Stimulated activated CD4-positive, alpha-beta T cell treated with anti-CD3 and anti-CD28 coated beads, Interleukin-15, amount 100 ng/mL, for 24 hours (primary cell): Measurements from ENCODE around the gene UNKL.

Source experiments
- DNase-seq: peaks from one replicate; pipeline ENCODE4 v3.0.0-alpha.2; 2020

Gene UNKL

DNA sequence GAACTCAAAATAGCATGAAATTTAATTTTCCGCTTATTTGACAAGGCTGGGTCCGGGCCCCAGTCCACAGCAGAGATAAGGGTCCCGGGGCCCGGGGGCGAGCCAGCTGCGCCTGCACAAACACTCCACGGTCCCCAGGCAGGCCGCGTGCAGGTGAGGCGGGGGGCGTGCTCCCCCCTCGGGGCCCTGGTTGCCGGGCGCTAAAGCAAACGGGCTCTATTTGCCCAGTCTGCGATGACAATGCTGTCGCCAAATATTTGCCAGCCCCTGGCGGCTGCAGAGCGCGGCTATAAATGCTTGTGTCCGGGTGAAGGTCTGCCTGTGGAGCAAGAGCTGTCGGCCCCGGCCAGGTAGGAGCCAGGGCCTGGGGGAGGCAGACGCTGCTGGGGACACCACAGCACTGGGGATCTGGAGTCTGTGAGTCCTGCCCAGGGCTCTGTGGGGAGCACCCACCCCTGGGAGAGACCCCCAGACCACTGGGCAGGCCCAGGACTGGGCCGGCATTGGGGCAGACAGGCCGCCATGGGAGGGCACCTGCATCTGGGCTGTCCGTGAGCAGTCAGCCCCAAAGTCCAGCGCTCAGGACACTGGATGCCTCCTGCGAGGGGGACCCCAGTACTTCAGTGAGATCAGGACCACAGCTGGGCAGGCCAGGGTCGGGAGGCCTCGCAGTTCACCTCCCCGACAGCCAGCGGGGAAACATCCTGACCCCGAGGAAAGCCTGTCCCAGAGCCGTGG is 16.4 kb upstream of the UNKL start, which contains the start of gene PERCC1:
TSS of gene PERCC1 (plus strand) at position 320 of the 738 bp plus-strand sequence. CDS start 1,516 bp downstream, outside the sequence.
- DNase-seq: no peak

DNA sequence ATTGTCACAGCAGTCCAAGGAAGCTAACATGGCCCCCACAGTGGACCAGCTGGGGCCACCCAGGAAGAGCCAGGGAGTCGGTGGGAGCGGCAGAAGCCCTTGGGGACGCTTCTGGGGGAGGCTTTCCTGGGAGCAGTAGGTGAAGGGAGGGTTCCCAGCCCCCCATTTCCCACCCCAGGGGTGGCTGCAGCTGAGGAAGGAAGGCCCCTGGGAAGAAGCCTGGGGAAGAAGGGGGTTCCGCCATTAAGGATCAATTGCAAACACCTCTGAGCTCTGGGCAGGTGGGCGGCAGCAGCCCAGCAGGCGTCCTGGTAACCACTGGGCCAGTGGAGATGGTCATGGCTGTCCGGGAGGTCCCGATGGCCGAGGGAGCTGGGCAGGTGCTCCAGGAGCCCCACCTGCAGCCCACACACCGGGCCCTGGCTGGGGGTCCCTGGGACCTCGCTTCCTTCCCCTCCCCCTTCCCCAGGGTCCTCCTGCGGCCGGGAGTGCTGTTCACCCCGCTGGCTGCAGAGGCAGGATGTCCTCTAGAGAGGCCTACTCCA is 15.8 kb upstream of the UNKL start:
- no peak for DNase-seq

DNA sequence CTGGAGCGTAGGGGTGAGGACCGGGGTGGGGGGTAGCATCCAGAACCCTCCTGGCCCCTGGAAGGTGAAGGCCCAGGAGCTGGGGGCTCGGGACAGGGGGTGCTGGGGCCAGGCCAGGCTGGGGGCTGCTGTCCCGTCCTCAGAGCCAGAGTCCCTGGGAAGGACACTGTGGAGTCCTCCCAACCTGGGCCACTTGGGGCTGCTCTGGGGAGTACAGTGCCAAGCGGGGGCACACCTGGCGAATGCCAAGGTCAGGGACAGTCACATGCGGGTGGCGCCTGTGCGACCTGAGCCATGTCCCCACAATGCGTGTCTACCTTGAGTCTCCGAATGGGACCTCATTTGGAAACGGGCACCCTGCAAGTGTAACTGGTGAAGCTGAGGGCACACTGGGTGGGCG is 15.1 kb upstream of the UNKL start:
- DNase-seq: no peak

DNA sequence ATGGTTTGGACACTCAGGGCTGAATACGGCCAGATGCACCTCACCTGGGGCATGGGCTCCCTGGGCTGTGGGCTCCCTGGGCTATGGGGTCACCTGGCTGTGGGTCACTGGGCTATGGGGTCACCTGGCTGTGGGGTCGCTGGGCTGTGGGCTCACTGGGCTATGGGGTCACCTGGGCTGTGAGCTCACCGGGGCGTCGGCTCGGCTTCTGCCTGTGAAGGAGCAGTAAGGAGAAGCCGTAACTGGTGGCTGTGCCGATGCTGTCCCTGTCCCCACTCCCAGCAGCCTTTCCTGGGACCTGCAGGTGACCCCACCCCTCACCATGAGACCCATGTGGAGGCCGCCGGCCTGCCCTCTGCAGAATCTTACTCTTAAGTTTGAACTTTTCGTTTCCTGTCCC is 14.5 kb upstream of the UNKL start:
- no peak for DNase-seq

DNA sequence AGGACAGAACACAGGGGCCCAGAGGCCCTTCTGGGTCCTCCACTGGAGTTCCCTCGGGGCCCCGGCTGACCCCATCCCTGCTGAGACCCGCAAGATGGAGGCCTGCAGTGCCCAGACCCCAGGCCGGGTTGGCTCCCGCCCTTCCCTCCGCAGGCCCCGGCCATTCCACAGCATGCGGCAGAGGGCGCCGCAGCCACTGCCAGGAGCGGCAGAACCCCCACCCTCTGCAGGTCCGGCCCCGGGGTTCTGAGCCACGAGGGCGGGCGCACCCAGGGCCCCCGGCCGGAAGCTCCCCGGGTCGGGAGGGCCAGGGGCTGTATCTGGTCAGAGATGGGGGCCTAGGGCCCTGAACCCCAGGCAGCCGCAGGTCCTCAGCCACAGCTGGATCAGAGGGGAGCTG is 14.0 kb upstream of the UNKL start:
- peak; percentile 70 for DNase-seq

DNA sequence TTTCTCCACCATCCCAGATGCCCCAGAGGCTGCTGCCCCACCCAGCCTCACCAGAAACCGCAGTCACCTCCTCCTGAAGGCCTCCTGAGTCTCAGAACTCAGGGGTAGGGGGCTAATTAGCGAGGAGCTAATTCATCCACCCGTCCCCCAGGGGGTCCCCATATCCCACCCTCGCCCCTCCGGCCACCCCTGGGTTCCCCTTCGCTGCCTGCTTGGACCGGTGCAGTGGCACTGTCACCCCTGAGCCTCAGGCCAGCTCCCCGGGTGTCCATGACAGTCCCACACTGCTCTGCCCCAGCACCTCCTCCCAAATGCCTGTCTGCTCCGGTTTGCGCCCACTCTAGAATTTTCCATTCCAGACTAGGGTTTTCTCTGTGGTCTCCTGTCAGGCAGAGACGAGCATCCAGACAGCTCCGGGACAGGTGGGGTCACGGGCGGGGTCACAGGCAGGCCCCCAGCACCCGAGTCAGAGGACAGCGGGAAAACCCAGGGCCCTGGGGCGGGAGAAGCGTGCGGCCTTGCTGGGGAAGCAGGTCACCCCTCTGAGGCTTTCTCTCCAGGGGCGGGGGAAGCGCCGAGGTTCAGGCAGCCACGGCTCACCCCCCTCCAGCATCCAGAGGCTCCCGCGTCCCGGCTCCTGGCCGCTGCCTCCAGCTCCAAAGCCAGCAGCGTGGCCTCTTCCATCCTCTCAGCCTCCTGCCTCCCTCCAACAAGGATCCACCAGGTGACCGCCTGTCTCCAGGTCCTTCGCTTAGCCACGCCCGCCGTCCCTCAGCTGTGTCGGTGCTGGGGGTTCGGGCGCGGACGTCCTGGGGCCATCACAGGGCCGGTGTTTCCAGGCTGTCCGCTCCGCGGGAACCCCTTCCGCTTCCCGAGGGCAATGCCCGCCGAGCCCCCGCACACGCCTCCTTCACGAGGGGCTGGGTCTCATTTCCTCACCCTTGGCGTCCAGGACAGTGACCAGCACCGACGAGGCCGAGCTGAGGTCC is 13.3 kb upstream of the UNKL start:
- no peak for DNase-seq

DNA sequence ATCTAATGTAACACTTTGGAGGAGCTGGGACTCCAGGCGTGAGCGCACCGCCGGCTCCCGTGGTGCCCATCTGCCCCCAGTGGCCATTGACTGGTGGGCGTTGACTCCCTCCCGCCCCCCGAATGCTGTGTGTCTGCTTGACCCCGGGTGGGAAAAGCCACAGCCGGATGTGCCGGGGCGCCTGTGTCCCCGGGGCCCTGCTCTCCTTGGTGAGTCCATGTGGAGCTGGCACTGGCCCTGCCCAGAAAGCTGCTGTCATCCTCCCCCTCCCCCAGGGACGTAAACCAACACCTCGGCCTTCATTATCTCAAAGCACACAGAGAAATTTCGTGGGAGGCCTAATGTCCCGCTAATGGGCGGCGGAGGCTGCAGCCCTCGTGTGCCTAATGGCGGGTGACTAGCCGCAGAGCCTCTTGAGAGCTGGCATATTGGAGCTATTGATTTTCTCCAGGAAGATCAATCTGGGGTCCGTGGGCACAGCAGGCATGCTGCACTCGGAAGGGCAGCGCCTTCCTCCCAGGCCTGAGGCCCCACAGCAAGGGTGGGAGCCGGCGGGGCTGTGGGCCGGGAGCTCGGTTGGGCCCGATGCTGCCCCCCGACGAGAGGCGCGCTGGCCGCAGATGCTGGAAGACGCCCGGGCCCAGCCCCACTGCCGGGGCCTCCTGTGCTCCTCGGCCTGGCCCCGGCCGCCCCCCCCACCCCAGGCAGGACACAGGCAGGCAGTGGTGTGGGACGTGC is 12.4 kb upstream of the UNKL start:
- no peak for DNase-seq

DNA sequence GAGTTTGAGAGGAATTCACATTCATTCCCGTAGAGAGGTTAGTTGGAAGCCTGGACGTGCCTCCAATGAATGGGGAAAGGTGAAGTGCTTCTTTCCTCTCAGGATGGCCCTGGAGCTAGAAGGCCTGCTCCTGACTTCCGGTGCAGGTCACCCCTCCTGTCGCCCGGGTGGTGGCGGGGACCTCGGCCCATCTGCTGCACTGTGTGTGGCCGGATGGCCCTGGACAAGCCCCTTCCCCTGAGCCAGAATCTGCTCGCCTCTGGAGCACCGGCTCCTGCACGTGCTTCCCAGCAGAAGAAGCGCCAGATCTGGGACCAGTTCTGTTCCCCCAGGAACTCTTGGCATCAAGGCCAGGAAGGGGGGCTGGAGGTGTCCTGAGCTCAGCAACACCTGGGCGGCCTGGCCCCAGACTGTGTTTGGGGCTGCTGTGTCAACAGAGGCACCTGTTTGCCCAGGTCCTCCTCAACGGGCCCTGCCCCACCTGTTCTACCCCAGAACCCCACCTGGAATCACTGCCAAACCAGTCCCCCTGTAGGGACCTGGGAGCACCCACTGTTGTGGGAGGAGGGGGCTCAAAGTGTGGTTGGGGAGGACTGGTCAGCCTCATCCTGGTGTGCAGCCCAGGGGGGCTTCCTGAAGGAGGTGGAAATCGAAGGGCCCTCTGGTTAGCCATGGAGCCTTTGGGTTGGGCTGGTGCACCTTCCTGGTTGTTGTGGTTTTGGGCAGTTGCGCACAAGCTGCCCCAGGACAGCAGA is 11.3 kb upstream of the UNKL start:
- DNase-seq: no peak

DNA sequence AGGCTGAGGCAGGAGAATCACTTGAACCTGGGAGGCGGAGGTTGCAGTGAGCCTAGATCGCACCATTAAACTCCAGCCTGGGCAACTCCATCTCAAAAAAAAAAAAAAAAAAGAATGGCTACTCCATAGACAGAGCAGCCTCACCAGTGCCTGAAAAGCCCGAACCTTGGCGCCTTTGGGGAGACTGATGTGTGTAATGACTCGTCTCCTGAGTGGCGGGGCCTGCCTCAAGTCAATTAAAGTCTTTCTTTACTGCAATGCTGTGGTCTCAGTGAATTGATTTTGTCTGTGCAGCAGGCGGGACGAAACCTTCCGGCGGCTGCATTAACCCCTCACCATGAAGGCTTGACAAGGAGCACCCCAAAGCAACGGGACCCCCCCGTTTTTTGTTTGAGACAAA is 9.5 kb upstream of the UNKL start:
- DNase-seq: no peak

DNA sequence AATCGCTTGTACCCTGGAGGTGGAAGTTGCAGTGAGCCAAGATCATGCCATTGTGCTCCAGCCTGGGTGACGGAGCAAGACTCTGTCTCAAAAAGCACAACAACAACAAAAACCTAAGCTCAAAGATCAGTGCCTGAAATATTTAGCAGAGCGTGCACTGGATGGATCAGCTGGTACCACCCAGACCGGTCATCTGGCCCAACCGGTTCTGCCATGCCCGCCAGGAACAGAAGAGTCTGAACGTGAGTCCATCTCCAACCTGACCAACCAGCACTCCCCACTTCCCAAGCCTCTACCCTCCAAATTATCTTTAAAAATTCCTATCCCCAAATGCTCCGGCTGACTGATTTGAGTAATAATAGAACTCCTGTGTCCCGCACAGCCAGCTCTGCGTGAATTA is 7.6 kb upstream of the UNKL start:
- DNase-seq: no peak

DNA sequence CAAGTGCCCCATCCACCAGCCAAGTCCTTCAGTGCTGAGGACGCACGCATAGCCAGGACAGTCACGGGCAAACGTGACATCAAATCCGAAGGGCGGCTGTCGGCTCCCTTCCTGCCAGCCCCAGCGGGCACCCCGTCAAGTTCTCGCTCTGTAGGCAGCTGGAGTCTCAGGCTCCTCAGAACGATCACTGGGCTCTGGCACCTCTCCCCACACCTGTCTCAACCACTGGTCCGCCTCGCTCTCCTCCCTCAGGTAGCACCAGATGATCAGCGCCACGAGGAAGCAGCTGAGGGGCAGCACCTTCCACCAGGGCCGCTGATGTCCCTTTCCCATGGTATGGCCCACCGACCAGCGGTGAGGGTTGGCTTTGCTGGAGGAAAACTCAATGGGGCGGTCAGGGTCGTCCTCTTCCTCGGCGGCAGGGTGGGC is 5.6 kb upstream of the UNKL start:
- no peak for DNase-seq

DNA sequence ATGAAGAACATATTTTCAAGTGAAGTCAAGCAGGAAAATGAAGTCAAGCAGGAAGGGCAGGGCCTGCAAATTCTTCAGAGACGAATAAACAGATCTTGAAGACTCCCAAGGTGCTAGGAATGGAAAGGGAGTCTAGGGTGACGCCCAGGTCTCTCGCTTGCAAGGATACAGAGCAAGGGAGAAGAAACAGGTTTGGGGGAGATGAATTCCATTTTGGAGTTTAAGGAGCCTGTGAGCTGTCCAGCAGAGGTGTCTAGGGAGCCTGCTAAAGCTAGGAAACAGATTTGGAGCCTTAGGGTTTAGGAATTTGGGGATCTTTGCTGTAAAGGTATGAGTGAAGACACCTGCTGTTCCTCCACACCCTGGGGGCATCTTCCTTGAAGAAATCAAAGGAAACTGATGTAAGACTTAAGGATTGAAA is 2.0 kb upstream of the UNKL start:
- no peak for DNase-seq

DNA sequence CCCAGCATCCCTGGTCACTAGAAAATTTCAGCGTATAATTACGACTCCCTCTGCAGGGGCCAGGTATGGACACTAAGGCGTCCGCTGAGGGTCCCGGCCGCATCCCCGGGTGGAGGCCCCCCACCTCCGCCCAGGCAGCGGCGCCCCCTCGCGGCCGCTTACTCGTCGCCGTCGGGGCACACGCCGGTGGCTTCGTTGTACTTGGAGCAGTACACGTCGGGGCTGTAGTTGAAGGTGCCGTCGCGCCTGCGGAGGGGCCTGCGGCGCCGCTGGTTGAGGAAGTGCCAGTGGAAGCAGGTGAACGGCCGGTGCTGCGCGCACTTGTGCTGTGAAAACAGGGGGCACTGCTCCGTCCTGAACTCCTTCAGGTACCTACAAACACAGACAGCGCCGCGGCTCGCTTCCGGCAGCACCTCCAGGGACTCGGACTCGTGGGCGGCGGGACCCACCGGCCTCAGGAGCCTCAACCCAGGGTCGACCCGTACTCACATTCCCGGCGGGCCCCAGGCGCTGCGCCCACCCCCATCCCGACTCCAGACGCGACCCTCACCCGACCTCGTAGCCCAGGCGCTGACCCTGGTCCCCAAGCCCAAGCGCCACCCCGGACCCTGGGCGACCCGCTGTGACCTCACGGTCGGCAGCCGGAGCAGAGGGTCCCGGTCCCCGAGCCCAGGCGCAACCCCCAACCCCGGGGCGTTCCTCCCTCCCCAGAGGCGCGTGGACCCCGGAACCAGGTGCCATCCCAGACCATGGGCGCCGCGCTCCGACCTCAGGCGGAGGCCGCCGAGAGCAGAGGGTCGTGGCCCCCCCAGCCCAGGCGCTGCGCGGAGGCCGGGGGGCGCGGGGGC is 596 bp downstream of the UNKL start:
- peak; percentile 74 for DNase-seq

DNA sequence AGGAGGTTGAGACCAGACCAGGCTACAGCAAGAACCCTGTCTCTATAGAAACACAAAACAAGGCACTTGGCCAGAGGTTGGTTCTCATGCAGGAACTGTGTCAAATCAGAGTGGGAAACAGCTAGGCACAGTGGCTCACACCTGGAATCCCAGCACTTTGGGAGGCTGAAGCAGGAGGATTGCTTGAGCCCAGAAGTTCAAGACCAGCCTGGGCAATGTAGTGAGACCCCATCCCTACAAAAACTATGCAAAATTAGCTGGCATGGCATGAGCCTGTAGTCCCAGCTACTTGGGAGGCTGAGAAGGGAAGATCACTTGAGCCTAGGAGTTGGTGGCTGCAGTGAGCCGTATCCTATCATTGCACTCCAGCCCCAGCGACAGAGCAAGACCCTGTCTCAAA is 1.7 kb downstream of the UNKL start:
- no peak for DNase-seq

DNA sequence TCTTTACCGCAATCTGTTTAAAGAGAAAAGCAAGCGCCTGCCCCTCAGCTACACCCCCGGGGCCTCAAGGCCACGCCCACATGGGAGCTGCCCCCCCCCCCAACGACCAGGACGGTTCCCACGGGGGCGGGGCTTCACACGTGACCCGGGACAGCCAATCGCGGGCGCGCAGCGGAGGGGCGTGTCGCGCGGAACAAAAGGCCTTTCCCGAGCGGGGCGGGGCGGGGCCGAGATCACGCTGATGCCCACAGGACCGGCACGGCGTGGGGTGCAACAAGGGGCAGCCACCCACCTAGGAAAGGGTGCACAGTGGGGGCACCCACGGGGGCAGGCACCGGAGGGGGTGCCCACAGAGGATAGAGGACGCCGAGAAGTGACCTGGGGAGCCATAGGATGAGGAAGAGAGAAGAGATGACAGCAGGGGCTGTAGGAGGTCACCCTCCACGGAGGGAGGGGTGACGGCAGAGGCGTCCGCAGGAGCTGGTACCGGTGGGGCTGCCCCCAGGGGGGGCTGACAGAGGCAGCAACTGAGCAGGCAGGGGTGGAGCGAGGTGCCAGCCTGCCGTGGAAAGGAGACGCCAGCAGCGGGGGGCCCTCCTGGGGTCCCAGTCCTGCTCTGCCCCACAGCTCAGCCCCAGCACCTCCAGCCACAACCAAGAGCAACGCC is 6.2 kb downstream of the UNKL start:
- peak; percentile 97 for DNase-seq

DNA sequence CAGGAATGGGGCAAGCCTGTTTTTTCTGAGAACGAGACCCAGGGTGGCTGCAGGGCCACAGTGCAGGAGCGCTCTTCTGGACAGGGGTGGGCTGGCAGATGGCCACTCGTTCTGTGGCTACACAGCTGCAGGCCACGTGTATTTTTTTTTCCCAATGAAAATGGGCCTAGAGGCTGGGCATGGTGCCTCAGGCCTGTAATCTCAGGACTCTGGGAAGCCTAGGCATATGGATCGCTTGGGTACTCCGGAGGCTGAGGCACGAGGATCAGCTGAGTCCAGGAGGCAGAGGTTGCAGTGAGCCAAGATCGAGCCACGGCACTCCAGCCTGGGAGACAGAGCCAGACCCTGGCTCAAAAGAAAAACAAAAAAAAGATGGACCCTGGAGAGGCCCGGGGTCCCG is 6.8 kb downstream of the UNKL start:
- DNase-seq: no peak

DNA sequence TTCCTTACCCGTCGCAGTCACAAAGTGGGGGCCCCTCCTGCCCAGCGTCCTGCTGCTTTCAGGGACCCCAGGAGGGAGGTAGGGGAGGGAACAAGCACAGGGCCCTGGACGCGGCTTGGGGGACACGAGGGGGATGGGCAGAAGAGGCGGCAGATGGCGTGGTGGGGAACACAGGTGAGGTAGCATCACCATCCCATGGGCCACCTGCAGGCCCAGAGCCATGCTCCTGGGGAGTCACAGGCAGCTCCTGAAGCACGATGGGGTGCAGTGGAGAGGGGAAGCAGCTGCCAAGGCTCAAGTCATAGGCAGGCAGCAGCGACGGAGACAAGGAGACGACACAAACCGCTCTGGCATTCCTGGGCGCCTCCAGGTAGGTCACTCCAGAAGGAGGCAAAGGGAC is 10.8 kb downstream of the UNKL start:
- no peak for DNase-seq

DNA sequence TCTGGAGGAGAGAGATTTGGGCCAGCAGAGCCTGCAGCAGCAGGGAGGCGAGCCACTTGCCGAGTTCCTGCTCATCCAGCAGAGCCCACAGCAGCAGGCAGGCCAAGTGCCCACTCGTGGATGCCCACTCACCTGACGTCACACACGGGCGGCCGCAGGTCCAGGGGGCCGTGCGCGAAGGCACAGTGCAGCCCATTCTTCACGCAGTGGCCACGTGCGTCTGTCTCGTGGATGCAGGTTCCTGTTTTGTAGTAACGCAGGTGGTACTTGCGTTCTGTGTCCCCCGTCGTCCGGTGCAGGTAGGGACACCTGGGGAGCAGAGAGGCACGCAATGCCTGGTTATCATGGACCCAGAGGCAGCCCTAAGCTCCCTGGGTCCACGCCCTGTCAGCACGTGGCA is 11.5 kb downstream of the UNKL start:
- DNase-seq: no peak

DNA sequence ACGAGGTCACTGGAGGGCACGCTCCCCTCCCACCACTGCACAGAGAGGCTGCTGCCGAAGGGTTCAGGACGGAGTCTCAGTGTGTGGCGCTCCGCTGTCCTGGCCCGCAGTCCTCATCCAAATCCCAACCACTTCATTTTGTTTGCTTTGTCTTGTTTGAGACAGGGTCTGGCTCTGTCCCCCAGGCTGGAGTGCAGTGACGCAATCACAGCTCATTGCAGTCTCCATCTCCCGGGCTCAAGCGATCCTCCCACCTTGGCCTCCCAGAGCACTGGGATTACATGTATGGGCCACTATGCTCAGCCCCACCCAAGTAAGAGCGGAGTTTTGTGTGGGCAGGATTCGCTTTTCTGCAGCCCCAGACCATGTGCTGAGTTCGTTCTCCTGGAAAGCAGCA is 12.7 kb downstream of the UNKL start:
- DNase-seq: no peak

DNA sequence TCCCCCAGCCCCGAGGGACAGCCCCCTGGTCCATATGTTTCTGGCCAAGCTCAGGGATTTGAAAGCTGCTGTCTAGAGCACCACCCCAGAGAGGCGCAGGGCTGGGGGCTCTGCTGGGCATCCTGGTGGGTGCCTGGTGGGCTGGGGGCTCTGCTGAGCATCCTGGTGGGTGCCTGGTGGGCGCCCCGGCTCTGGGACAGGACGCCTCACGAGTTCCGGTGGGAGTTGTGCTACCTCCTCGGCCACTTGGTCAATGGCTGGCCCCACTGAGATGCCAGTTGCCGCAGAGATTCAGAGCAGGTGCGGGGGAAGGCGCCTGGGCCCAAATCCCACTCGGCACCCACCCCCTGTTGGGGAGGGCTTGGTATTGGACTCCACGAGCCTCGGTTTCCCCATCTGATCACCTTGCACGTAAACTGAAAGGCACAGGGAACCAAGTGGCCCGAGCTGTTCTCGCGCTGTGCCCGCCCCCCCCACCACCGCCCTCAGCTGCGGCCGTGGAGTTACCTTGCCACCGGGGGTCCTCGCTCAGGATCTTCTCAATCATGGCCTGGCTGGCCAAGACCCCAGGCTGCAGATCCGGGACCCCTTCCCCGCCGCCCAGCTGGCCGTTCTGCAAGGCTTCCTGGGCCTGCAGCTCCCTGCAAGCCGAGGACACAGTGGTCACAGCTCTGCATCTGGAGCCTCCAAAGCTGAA is 13.3 kb downstream of the UNKL start:
- no peak for DNase-seq
